Stimulated activated CD4-positive, alpha-beta T cell treated with anti-CD3 and anti-CD28 coated beads, Interleukin-1b, Interleukin-23, amount 100 ng/mL, for 1 hour (primary cell): ENCODE data around the gene BRD1.
"Not testable (repeated sequence)": the region's sequence is repeated elsewhere in the genome, so short reads cannot be mapped to it uniquely, and the experiment has no call there.

Experiments used
- DNase-seq, 2 donors: peaks; one replicate each; pipeline ENCODE4 v3.0.0-alpha.2; 2020; ENCODE audit warnings: low read depth in 2 of 2

BRD1 gene

DNA sequence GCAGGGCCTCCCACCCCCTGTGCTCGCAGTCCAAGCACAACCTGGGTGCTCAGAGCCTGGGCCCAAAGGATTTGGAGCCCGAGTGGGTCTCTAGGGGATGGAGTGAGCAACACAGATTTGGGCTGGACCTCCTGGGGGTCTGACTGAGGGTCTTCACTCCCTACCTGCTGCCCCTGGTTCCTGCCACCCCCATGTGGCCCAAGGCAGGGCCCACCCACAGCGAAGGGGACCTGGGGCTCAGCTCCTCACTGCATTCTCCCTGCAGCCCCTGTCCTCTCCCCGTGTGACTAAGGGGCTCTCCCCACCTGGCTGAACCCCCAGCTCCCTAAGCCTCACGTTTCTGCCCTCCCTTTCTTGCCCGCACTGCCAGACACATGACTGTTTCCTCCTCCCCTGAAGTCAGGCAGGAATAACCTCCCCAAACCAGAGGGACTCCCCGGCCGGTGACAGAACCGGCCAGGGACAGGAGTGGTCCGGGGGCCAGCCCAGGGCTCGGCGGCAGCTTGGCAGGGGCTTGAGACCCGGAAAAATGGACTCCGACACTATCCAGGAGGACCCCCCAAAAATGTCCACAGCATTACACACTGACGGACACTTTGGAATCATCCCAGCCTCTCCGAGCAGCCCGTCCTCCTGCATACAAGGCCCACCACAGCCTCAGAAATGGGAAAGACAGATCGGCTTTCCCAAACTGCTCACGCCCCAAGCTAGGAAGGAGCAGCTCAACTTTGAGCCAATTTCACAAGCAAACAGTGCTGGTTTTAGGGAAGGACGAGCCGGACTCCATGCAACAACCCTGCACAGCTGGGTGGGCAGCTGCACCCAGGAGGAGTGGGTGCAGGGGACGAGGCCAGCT lies 57.8 kb downstream of the BRD1 start:
- DNase-seq, result no peak

DNA sequence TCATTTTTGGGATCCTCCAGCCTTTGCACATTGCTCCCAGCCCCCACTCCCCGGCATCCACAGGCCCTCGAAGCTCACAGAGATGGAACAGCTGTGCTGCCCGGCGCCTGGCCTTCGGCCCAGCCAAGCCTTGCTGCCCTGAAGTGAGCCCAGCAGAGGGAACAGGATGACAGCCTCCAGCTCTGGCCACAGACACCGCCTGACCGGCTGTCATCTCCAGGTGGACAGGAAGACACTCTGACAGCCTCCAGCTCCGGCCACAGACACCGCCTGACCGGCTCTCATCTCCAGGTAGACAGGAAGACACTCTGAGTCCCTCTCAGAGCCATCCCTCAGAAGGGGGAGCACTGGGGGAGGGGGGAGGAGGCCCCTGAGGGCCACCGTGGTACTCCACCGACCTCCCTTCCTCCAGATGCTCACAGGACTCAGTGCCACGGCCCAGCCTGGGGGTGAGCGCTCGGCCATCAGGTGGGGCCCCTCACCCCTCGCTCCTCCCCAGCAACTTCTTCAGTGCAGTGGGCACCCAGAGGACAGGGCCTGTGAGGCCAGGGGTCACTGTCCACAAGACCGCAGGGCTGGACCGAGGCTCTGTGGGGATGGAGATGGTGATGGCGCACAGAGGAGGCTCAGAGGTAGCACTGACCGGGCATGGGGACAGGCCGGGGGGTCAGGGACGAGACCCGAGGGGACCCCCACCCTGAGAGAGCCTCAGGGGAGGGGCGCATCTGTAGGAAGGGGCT lies 58.6 kb downstream of the BRD1 start:
- no peak for DNase-seq

DNA sequence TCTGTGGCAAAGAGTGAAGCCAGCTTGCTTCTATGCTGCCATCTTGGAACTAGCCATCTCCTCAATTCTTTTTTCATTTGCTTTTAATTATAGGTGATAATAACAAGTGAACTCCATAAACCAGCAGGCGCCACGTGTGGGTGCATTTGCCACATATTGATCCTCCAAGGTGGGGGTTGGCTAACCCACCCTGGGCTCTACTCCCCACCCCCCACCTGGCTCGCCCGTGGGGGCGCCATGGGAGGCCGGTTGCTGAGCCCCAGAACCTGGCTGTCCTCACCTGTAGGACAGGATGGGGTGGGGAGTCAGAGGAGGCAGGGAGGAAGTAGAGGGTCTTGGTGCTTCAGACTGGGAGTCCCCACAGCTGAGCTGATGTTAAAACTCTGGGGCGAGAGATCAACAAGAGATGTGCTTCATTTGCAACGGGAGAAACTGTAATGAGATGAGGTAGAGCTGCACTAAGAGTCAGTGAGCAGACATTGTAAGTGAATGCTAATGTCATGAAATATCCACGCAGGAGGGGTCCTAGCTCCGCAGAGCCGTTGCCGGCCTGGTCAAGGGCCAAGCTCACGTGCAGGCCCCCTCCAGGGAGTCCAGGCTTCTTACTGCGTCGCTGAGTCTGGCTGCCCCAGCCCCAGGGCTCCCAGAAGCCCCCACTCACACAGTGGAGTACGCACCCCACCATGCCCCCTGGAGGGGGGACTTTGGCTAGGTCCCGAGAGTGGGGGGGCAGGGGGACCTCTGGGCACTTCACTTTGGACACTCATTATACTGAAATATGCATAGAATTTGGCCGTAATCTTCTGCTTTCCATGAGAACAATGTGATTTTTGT lies 59.4 kb downstream of the BRD1 start:
- no peak for DNase-seq

DNA sequence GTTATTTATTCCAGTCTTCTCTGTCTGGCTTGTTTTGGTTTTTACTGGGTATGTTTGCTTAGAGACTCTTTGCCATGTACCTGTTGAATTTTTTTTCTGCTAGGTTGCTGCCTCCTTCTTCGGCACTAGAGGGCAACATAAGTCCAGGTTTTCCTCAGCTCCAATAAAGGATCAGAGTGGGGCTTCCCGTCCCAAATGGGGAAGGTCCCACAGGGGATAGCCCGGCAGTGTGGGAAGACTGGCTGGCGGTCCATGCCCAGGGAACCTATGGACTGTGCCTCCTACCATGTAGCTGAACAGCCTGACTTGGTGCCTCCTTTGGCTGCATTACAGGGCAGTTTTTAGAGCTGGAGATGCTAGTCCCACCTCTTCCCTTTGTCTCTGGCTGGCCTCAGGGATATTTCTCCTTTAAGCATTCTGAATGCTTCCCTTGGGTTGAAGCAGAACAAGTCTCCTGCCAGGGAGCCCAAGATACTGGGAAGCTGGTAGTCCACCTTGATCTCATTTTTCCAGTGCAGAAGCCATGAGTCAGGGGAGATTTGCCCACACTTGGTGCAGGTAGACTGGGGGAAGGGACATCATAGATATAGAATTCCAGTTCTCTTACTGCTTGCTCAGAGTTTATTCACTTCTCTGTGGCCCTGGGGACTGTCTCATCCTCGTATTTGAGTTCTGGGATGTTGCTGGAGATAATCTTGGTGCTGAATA lies 60.2 kb downstream of the BRD1 start:
- no peak for DNase-seq

DNA sequence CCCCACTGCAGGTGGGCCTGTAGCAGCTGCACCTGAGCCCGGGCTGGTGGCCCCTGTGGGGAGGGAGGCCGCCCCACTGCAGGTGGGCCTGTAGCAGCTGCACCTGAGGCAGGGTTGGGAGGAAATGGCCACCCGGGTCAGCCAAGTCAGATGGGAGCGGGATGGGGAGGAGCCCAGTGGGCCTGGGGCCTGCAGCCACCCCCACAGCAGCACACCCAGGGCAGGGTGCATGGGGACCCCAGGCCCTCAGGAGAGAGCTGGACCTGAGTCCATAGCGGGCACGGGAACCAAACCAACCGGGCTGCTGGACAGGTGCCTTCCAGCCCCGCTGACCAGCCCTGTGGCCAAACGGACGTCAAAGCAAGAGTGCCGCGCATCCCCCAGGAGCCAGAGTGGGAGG lies 61.7 kb downstream of the BRD1 start:
- DNase-seq, result no peak

DNA sequence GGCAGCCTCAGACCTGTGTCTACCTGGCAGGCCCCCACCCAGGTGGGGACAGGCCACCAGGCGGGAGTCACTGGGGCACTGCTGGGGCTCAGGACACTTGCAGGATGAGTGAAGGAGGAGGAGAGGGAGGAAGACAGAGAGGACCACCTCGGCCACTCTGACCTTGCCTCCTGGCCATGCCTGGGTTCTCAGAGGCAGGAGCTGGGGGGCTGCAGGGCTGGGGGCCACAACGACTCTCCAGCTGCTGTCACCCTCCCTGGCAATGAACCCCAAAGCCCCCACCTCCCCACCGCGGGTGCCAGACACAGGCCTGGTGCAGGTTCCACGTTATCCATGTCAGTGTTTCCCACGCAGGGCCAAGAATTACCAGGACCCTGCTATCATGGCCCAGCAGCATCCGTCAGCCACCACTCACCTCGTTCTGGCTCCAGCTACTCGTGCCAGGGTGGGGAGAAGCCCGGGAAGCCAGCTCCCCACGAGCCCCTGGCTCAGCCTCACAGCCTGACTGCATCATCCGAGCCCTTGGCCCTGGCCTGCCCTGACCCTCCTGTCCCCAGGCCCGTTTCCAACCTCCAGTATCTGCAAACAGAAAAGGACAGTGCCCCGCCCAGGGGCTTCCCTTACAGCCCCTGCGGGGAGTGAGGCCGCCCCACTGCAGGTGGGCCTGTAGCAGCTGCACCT lies 62.4 kb downstream of the BRD1 start:
- no peak for DNase-seq

DNA sequence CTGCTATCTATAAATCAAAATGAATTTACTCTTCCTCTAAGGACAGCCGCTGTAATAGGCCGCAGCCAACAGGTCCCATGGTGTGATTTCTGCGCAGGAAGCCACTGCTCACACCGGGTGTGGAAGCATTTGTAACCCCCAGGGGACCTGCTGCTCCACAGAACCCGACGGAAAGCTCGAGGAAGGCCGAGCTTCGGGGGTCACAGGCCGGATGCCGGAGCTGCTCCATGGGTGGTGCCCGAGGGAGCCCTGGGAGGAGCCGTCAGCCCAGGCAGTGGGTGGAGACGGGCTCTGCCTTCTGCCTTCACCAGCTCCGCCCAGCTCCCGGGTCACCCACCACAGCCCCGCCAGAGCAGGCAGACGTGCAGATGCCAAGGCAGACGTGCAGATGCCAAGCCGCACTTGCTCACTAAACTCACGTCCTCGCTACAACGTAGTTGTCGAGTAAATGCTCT lies 63.5 kb downstream of the BRD1 start:
- DNase-seq, result no peak

DNA sequence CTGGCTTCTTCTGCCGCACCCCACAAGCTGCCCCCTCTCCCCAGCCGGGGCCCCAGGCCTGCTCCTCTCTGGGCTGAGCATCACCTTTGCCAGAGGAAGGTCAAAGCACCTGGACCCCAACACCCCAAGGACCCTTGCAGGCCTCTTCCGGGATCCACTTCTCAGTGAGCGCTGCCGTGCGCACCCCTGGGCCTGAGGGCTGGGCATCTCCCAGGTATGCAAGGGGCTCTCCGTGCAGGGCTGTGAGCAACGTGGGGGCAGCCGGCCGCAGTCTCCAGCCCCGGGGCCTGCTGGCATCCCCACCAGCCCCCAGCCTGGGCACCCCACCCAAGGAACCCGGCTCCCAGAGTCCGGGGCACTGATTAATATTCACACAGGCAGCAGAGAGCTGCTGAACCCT lies 64.0 kb downstream of the BRD1 start:
- DNase-seq, result no peak

DNA sequence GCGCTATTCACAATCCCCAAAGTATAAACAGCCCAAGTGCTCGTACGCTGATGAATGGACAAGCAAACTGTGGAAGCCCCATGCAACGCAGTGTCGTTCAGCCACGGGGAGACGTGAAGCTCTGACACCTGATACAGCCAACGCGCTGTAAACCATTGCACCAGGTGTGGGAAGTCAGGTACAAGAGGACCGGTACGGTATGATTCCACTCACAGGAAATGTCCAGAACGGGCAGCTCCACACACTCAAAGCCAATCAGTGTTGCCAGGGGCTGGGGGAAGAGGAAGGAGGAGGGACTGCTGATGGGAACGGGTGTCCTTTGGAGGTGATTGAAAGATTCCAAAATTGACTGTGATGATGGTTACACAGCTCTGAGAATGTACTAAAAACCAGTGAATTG lies 64.5 kb downstream of the BRD1 start:
- no peak for DNase-seq

DNA sequence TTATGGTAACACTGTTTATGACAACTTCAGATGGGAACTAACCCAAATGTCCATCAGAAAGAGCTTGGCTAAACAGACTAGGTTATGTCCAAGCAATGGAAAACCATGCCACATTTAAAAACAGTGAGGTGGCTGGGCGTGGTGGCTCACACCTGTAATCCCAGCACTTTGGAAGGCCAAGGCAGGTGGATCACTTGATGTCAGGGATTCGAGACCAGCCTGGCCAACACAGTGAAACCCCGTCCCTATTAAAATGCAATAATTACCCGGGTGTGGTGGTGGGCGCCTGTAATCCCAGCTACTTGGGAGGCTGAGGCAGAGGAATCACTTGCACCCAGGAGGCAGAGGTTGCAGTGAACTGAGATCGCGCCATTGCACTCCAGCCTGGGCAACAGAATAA lies 65.1 kb downstream of the BRD1 start:
- DNase-seq, result not testable (repeated sequence)

DNA sequence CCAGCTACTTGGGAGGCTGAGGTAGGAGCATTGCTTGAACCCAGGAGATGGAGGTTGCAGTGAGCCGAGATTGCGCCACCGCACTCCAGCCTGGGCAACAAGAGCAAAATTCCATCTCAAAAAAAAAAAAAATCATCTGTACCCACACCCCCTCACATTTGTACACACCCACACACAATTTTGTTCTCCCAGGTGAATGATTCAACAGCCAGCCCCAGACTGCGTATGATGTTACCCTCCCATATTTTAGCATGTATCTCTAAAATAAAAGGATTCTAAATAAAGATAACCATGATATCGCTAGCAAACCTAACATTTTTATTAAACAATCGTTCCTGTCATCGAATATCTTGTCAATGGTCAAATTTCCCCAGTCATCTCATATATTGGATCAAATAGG lies 65.8 kb downstream of the BRD1 start:
- no peak for DNase-seq

DNA sequence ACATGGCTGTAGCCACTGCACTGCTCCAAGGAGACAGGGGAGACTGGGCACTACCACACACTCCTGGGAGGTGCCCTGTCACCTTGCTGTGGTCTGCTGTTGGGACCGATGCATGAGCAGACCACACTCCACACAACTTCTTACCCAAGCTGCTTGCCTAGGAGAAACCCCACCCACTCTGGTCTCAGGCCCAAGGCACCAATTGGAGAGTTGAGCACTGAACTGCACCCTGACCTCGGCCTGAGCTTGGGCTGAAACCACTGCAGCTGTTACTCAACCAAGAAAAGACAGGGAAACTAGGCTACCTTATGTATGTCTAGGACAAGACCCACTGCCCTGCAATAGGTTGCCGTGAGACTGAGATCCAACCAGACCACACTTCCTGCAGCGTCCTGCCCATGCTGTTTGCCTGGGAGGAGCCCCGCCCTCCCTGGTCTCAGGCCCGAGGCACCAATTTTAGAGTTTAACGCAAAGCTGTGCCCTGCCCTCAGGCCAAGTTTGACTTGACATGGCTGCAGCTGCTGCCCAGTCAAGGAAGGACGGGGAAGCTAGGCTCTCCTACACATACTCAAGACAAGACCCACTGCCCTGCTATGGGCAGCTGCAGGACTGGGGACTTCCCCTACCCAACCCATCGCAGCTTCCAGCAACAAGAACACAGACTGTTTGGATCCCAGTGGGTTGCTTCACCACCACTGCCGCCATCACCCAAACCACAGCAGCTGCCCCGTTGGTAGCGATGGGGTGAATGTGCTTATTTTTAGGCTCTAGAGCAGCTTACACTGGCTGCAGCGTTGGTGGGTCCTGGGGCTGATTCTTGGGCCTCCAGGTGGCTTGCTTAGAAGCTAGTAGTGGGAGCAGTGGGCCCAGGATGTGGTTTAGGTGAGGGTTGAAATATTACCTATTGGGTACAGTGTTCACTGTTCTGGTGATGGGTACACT lies 66.8 kb downstream of the BRD1 start:
- no peak for DNase-seq

DNA sequence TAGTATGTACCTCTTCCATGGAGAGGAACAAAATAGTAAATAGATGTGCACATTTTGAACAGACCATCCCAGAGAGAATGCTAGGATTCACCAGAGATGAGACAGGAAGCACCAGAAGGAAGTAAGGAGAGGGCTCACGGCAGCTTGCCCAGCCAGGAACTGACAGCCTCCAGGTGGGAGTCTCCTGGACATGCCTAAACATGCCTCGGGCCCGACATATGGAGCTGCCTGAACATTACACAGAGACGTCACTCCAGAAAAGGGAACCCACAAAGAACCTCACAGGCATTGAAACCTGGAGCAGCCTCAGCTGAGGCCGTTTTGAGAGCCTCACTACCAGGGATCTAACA lies 67.4 kb downstream of the BRD1 start:
- no peak for DNase-seq

DNA sequence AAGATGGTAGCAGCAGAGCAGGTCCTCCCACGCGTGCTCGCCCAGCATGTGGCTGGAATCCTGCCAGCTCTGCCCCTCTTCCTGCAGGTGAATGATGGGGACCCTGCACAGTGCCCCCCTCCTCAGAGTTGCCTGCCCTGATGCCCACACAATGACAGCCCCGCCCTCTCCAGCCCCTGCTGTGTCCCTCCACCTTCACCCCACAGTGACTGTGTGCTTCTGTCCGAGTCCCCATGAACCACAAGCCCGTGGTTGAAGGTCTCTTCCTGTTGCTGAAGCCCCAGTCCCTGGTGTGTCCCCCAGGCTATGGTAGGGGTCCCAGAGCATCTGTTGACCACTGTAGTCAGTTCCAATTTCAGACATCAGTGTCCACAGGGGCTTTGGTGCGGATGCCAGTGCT lies 71.0 kb downstream of the BRD1 start:
- no peak for DNase-seq

DNA sequence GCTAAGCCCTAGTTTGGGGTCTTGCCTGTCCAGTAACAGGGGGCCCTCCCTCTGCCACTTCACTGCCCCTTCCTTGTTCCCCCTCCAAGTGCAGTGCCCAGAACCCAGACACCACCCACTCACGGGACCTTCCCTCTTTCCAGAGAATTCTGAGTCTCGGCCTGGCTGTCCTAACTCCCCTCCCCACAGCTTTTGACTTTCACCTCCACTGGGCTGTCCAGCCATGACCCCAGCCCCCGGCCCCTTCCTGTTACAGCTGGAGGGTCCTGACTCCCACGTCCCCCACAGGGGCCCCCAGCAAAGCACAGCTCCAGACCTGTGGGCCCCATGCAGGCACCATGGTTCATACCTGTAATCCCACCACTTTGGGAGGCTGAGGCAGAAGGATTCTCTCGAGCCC lies 71.5 kb downstream of the BRD1 start:
- no peak for DNase-seq

DNA sequence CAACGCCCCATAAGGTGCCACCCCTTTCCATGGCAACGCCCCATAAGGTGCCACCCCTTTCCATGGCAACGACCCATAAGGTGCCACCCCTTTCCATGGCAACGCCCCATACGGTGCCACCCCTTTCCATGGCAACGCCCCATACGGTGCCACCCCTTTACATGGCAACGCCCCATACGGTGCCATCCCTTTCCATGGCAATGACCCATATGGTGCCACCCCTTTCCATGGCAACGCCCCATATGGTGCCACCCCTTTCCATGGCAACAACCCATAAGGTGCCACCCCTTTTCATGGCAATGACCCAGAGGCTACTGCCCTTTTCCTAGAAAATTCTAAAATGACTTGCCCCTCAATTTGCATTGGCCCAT lies 72.1 kb downstream of the BRD1 start:
- DNase-seq, result no peak

DNA sequence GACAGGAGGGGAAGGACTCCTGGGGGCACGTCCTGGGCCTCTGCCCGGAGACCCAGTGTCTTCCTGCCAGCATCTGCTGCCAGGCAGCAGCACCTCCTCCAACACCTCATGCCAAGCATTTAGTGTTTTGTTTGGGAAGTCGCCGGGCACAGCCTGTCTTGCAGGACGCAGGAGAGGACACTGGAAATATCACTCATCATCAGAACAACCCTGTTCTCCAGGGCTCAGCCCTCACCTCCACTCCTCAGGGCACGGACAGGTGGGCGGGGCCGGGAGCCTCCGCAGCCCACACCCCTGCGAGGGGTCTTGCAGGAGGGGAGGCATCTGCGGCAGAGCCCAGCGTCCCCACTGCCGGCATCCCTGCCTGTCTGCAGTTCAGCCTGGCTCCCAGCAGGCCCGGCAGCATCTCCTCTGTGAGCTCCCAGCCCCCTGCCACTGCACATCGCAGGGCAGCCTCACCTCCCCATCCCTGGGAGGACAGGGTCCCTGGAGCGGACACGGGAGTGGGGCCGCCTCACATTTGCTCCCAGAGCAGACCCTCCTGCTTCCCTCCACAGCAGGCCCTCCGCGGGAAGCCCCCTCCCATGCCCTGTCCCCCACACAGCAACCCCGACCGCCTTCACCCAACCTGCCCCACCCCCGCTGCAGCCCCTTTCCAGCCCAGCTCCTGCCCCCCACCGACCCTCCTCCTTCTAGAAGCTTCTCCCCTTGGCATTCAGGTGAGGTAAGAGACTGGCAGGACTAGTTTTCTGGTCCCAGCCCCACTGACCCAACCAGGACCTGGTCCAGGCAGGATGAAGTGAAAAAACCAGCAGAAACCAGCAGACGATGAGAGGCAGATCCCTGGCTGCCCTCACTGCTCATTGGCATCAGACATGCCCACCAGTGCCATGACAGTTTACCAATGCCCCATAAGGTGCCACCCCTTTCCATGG lies 72.7 kb downstream of the BRD1 start:
- no peak for DNase-seq

DNA sequence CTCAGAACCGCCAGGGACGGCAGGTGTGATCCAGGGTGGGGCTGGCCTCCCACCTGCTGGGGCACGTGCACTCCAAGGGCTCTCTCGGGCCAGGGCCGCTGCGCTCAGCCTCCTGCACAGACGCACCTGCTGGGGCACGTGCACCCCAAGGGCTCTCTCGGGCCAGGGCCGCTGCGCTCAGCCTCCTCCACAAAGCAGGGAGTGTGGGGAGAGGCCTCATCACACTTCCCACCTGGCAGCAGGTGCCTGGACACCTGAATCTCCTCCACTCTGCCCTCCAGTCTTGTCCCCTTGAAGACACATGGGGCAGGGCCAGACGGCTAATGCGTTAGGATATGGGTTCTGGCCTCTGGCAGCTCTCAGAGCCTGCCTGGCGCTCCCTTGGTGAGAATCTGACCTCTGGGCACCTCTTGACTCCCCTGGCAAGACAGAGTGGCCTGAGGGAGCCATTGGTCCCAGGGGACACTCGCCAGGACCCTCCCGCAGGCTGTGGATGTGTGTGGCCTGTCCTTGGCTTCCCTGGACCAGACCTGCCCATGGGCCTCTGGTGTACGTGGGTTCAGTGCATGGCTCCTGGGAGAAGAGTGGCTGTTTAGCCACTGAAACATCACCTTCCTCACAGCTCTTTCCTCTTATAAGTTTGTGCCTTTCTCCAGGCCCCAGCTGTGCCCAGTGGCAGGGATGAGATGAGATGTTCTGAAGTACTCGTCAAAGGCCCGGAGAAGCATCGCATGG lies 73.5 kb downstream of the BRD1 start:
- DNase-seq, result no peak
